H1 (cell line): ENCODE results near the gene CXXC4. TPM values are rescaled to one million over a fixed set of nuclear protein-coding genes. Genes with fewer than 3 reads are reported as not detected.

Experiments used
- CTCF ChIA-PET: fragments of 300-600 bp; sonication (Branson Sonifier 250); formaldehyde crosslinking; loops from one replicate; lab custom pipeline; 2021; ENCODE audit not compliant: partially characterized antibody; lab: Charles Lee
- POLR2A ChIA-PET: fragments of 300-600 bp; sonication (Branson Sonifier 250); formaldehyde crosslinking; loops from one replicate; lab custom pipeline; 2021; ENCODE audit warnings: inconsistent platforms; ENCODE audit not compliant: partially characterized antibody; lab: Charles Lee
- DNase-seq, 2 experiments: peaks; one replicate each; pipeline versions ENCODE4 v3.0.0 to v3.0.0-alpha.2; 2010 to 2022; ENCODE audit warnings: low spot score in 2 of 2, low read depth in 1 of 2, mixed read lengths in 1 of 2
- FAIRE-seq: peaks from 2 replicates; lab custom pipeline; 2011; peaks lifted over from hg19 to GRCh38; lab: Jason Lieb, UNC
- H2AFZ ChIP-seq: 2 replicates; pipeline ENCODE4 v1.8.1; 2012; ENCODE audit warnings: low read length, inconsistent platforms
- H2AK5ac ChIP-seq: 2 replicates; pipeline ENCODE4 v1.6.1; 2013; ENCODE audit warnings: low read depth, low read length
- H2BK120ac ChIP-seq: replicated peaks from 2 replicates; pipeline ENCODE3; 2013; ENCODE audit warnings: low read depth, low read length, inconsistent platforms
- H2BK12ac ChIP-seq: 2 replicates; pipeline ENCODE4 v1.6.1; 2013; ENCODE audit warnings: low read depth, low read length
- H2BK15ac ChIP-seq: 2 replicates; pipeline ENCODE4 v1.6.1; 2013; ENCODE audit warnings: low read length
- H2BK20ac ChIP-seq: 2 replicates; pipeline ENCODE4 v1.6.1; 2013; ENCODE audit warnings: low read length
- H2BK5ac ChIP-seq: 2 replicates; pipeline ENCODE4 v1.6.1; 2013; ENCODE audit warnings: low read depth, low read length
- H3K14ac ChIP-seq: 2 replicates; pipeline ENCODE4 v1.6.1; 2013; ENCODE audit warnings: inconsistent platforms; ENCODE audit not compliant: insufficient read length
- H3K18ac ChIP-seq: 2 replicates; pipeline ENCODE4 v1.6.1; 2013; ENCODE audit warnings: low read length; ENCODE audit errors: extremely low read depth
- H3K23ac ChIP-seq: 2 replicates; pipeline ENCODE4 v1.6.1; 2013; ENCODE audit warnings: inconsistent platforms; ENCODE audit not compliant: insufficient read length
- H3K23me2 ChIP-seq: 2 replicates; pipeline ENCODE4 v1.6.1; 2013; ENCODE audit warnings: low read depth, low read length
- H3K27ac ChIP-seq: 2 replicates; pipeline ENCODE4 v1.6.1; 2011; ENCODE audit warnings: low read depth, low read length, inconsistent platforms
- H3K27me3 ChIP-seq, 4 experiments: replicated peaks in 1 of 4; 1 replicate in 1 of 4; 2 replicates in 3 of 4; pipeline versions ENCODE4 v1.6.1 to v1.8.1; 2011 to 2013; ENCODE audit warnings: low read length in 3 of 4, mild to moderate bottlenecking in 3 of 4, inconsistent platforms in 2 of 4, mixed read lengths in 2 of 4, moderate library complexity in 1 of 4; ENCODE audit not compliant: control insufficient read depth in 3 of 4, insufficient read depth in 3 of 4; ENCODE audit errors: extremely low read depth in 1 of 4
- H3K36me3 ChIP-seq, 4 experiments: 2 replicates each; pipeline versions ENCODE4 v1.6.1 to v1.8.1; 2011 to 2013; ENCODE audit warnings: mild to moderate bottlenecking in 4 of 4, low read length in 3 of 4, moderate library complexity in 2 of 4, control low read depth in 1 of 4, inconsistent platforms in 1 of 4; ENCODE audit not compliant: insufficient read depth in 4 of 4, control insufficient read depth in 2 of 4
- H3K4ac ChIP-seq: replicated peaks from 2 replicates; pipeline ENCODE3; 2013; ENCODE audit warnings: low read length, low read depth, mixed read lengths, inconsistent platforms; ENCODE audit not compliant: insufficient read length
- H3K4me1 ChIP-seq, 4 experiments: replicated peaks in 1 of 4; 1 replicate in 1 of 4; 2 replicates in 3 of 4; pipeline versions ENCODE4 v1.6.1 to v1.8.1; 2011 to 2013; ENCODE audit warnings: low read length in 3 of 4, inconsistent platforms in 2 of 4, mixed read lengths in 1 of 4; ENCODE audit not compliant: insufficient read depth in 4 of 4, control insufficient read depth in 3 of 4
- H3K4me2 ChIP-seq, 2 experiments: 2 replicates each; pipeline versions ENCODE4 v1.6.1 to v1.8.1; 2011 to 2013; ENCODE audit warnings: low read depth in 2 of 2, low read length in 2 of 2, control low read depth in 1 of 2, inconsistent platforms in 1 of 2, mild to moderate bottlenecking in 1 of 2; ENCODE audit not compliant: insufficient read depth in 1 of 2
- H3K4me3 ChIP-seq, 4 experiments: fragments of 200-600, 300-600 bp in 1 of 4; sonication (generic), shearing (Covaris generic), sonication (Bioruptor Twin) in 1 of 4; 2 replicates each; pipeline versions ENCODE4 v1.5.1 to v1.8.1; 2011 to 2016; ENCODE audit warnings: low read length in 4 of 4, low read depth in 3 of 4, control low read depth in 2 of 4, inconsistent platforms in 2 of 4, mild to moderate bottlenecking in 2 of 4, mixed read lengths in 1 of 4, moderate library complexity in 1 of 4; ENCODE audit not compliant: insufficient read depth in 2 of 4; ENCODE audit errors: extremely low read depth in 1 of 4
- H3K56ac ChIP-seq: replicated peaks from 2 replicates; pipeline ENCODE3; 2013; ENCODE audit warnings: low read depth, mild to moderate bottlenecking, mixed read lengths, low read length, inconsistent platforms; ENCODE audit not compliant: insufficient read length
- H3K79me1 ChIP-seq: 2 replicates; pipeline ENCODE4 v1.6.1; 2013; ENCODE audit warnings: low read depth, low read length, control low read depth
- H3K79me2 ChIP-seq, 2 experiments: 2 replicates each; pipeline versions ENCODE4 v1.6.1 to v1.8.1; 2012 to 2013; ENCODE audit warnings: low read length in 2 of 2, mild to moderate bottlenecking in 2 of 2, inconsistent platforms in 1 of 2; ENCODE audit not compliant: insufficient read depth in 2 of 2, control insufficient read depth in 1 of 2
- H3K9ac ChIP-seq, 4 experiments: replicated peaks in 1 of 4; 1 replicate in 1 of 4; 2 replicates in 3 of 4; pipeline versions ENCODE4 v1.6.1 to v1.8.1; 2011 to 2013; ENCODE audit warnings: low read depth in 3 of 4, low read length in 3 of 4, control low read depth in 2 of 4, mild to moderate bottlenecking in 2 of 4, moderate library complexity in 2 of 4, inconsistent platforms in 1 of 4; ENCODE audit errors: extremely low read depth in 1 of 4
- H3K9me3 ChIP-seq, 2 experiments: 2 replicates each; pipeline versions ENCODE4 v1.6.1 to v1.8.1; 2012 to 2013; ENCODE audit warnings: mild to moderate bottlenecking in 2 of 2, moderate library complexity in 2 of 2, control low read depth in 1 of 2, inconsistent platforms in 1 of 2, low read depth in 1 of 2, low read length in 1 of 2, mixed read lengths in 1 of 2; ENCODE audit not compliant: insufficient read depth in 2 of 2
- H4K20me1 ChIP-seq, 2 experiments: replicated peaks in 1 of 2; 2 replicates each; pipeline versions ENCODE3 to v1.8.1; 2011 to 2013; ENCODE audit warnings: inconsistent platforms in 2 of 2, low read length in 2 of 2, mild to moderate bottlenecking in 1 of 2; ENCODE audit not compliant: insufficient read depth in 2 of 2, control insufficient read depth in 1 of 2
- H4K5ac ChIP-seq: 2 replicates; pipeline ENCODE4 v1.6.1; 2013; ENCODE audit warnings: low read length, low read depth, mixed read lengths, inconsistent platforms; ENCODE audit not compliant: insufficient read length
- H4K8ac ChIP-seq: 2 replicates; pipeline ENCODE4 v1.8.0; 2013; ENCODE audit warnings: mild to moderate bottlenecking, moderate library complexity, low read length, inconsistent platforms; ENCODE audit not compliant: insufficient read depth; ENCODE audit errors: extremely low read depth
- H4K91ac ChIP-seq: replicated peaks from 2 replicates; pipeline ENCODE3; 2013; ENCODE audit warnings: low read length, mixed read lengths, inconsistent platforms; ENCODE audit not compliant: insufficient read length
- ASH2L ChIP-seq: fragments of 200-600, 300-600 bp; sonication (generic); IDR thresholded peaks from one replicate; pipeline ENCODE4 v1.7.1; 2017; ENCODE audit warnings: low read length
- ATF2 ChIP-seq: IDR thresholded peaks from 2 replicates; pipeline ENCODE4 v1.6.1; 2012; ENCODE audit warnings: low read length, inconsistent platforms
- CEBPB ChIP-seq: IDR thresholded peaks from 2 replicates; pipeline ENCODE4 v1.6.1; 2012; ENCODE audit warnings: low read depth, low read length
- EGR1 ChIP-seq: IDR thresholded peaks from 2 replicates; pipeline ENCODE4 v1.6.1; 2011; ENCODE audit warnings: low read depth, low read length, borderline replicate concordance
- HDAC2 ChIP-seq, 2 experiments: fragments of 300-600 bp in 1 of 2; sonication (generic) in 1 of 2; IDR thresholded peaks; 2 replicates each; pipeline ENCODE4 v1.6.1; 2011 to 2012; ENCODE audit warnings: low read depth in 2 of 2, low read length in 2 of 2, mild to moderate bottlenecking in 2 of 2, moderate library complexity in 2 of 2, borderline replicate concordance in 1 of 2, inconsistent platforms in 1 of 2
- HDAC6 ChIP-seq: IDR thresholded peaks from one replicate; pipeline ENCODE4 v1.7.1; 2012; ENCODE audit warnings: low read depth, mild to moderate bottlenecking, inconsistent platforms, low read length, moderate library complexity
- RXRA ChIP-seq: IDR thresholded peaks from 2 replicates; pipeline ENCODE4 v1.6.1; 2011; ENCODE audit warnings: low read depth, mild to moderate bottlenecking, low read length, moderate library complexity; ENCODE audit not compliant: insufficient read depth
- TAF1 ChIP-seq: IDR thresholded peaks from 2 replicates; pipeline ENCODE4 v1.6.1; 2011; ENCODE audit warnings: mild to moderate bottlenecking, low read depth, low read length
- WGBS, 2 experiments: shearing (Covaris generic) in 1 of 2; methylation state at CpG; one replicate each; pipeline versions ENCODE4 v1.1.6 to v1.1.7; 2013 to 2015; ENCODE audit warnings: low lambda C conversion rate in 2 of 2, mixed read lengths in 2 of 2, inconsistent platforms in 1 of 2, low coverage in 1 of 2, missing lambda C conversion rate in 1 of 2; ENCODE audit not compliant: insufficient replicate concordance in 2 of 2, insufficient coverage in 1 of 2, insufficient read length in 1 of 2; ENCODE audit errors: extremely low coverage in 1 of 2, missing lambda C conversion rate in 1 of 2; 5-methylcytosine and 5-hydroxymethylcytosine counted together
- long read RNA-seq, 2 experiments: library from RNA in 1 of 2; library from capped mRNA in 1 of 2; stranded (forward); transcript quantifications; one replicate each; pipeline ENCODE4 v2.0.0, GENCODE V29; 2021; ENCODE audit warnings: inconsistent platforms in 1 of 2
- polyA minus RNA-seq, 3 experiments: library from RNA; depleted of rRNA, polyadenylated mRNA; stranded (reverse); fragments of >200 nt; gene quantifications; 1 replicate in 2 of 3; 2 replicates in 1 of 3; pipeline ENCODE4 v1.2.3, GENCODE V29; 2011
- polyA plus RNA-seq, 7 experiments: library from polyadenylated mRNA; depleted of rRNA in 3 of 7; stranded (reverse) in 5 of 7; unstranded in 2 of 7; fragments of >200 nt in 5 of 7; fragments of 200-250 nt in 2 of 7; gene quantifications; 1 replicate in 5 of 7; 2 replicates in 1 of 7; 4 replicates in 1 of 7; pipeline versions ENCODE4 v1.2.1 to v1.2.3, GENCODE V29; 2011 to 2013; ENCODE audit warnings: missing spikeins in 2 of 7, mixed read lengths in 2 of 7
- total RNA-seq: library from RNA; stranded (reverse); fragmentation: NEBNext Ultra II Directional; extraction: Animal tissue kit (Norgen Biotek cat#: 25700); gene quantifications from 2 replicates; pipeline ENCODE4 v1.2.1, GENCODE V29; 2021

The CXXC4 gene
- total RNA-seq (1.8 TPM in 2 replicates), polyA plus RNA-seq (2011; rRNA removed) (0.60 and 1.3 TPM in 2 replicates), polyA minus RNA-seq (2011; rRNA and poly(A)+ RNA removed) (1.5 and 2.2 TPM in 2 replicates)
- polyA plus RNA-seq (2011; cell fraction: cytosol; rRNA removed), result 0.74 TPM
- 1.0 TPM for polyA plus RNA-seq (2011; cell fraction: nucleus; rRNA removed)
- 0.77 to 1.9 TPM (median 0.90 TPM) in 4 replicates for polyA plus RNA-seq (2012, experiment 1 of 2)
- 0.24 TPM for polyA plus RNA-seq (2012, experiment 2 of 2)
- polyA plus RNA-seq (2013, experiment 1 of 2), result 1.5 TPM
- 1.2 TPM for polyA plus RNA-seq (2013, experiment 2 of 2)
- 1.2 TPM for polyA minus RNA-seq (2011; cell fraction: cytosol; rRNA and poly(A)+ RNA removed)
- polyA minus RNA-seq (2011; cell fraction: nucleus; rRNA and poly(A)+ RNA removed), result 6.2 TPM
- long read RNA-seq, experiment 1, result 0 reads
- long read RNA-seq, experiment 2, partial matches to known transcripts, result 1 of 1 reads
- long read RNA-seq, experiment 2, other reads (novel, unspliced or antisense), result 0 of 1 reads

GRCh38 chr4:104494822-104495559 is at the start of gene CXXC4:
Gene CXXC4, minus strand, starts transcription at chr4:104494894. Its CDS starts 3,092 bp downstream, at chr4:104491802.
- Histone ChIP-seq H3K4ac (peak within 1 kb of the TSS; percentile 71), H2BK12ac (peak within 1 kb of the TSS; percentile 85; the same call in 1 of the 2 replicates), H3K27ac (peak within 1 kb of the TSS; percentile 67), H3K79me1 (no peaks in the 10 kb centered on the region), H3K14ac (no peak within 1 kb of the TSS), H2BK120ac (no peak within 1 kb of the TSS), H3K4me1 (no peaks in the 10 kb centered on the region; a peak in 1 of 7 replicates), H3K56ac (peak within 1 kb of the TSS; percentile 70), H4K91ac (peak within 1 kb of the TSS; percentile 70), H3K18ac (peak within 1 kb of the TSS; percentile 98), H3K4me3 (peak within 1 kb of the TSS; percentile 60 to 99 (median 80)), H2BK15ac (no peak within 1 kb of the TSS; the same call in 1 of the 2 replicates), H2BK5ac (peak within 1 kb of the TSS; percentile 68), H3K9me3 (no peaks in the 10 kb centered on the region), H2AK5ac (no peak within 1 kb of the TSS), H3K27me3 (no peaks in the 10 kb centered on the region), H3K79me2 (no peaks in the 10 kb centered on the region), H4K8ac (0 out of 2 replicates have a peak within 1 kb of the TSS, but pooled peaks have one; percentile 85), H4K20me1 (no peaks in the 10 kb centered on the region), H3K36me3 (no peaks in the 10 kb centered on the region), H2AFZ (peak within 1 kb of the TSS; percentile 76), H3K9ac (peak within 1 kb of the TSS; percentile 55 to 80 (median 70)), H3K4me2 (peak within 1 kb of the TSS; percentile 64 to 87), H2BK20ac (no peak within 1 kb of the TSS), H3K23ac (no peak within 1 kb of the TSS), H4K5ac (peak within 1 kb of the TSS; percentile 14), H3K23me2 (peaks cover 15% of the 10 kb centered on the region)
- peak; percentile 47 to 70 for DNase-seq
- no peak for FAIRE-seq
- POLR2A ChIA-PET, result no interaction called here
- WGBS, 2 experiments, result 1% methylated on average over 19 of the region's 42 CpGs; no CpG with 5 or more reads in 1 of the 2 experiments
- CTCF ChIA-PET, result interaction anchor here (0.6 kb wide), 1 partner anchor 1301 kb away, joined by 3 read pairs; no protein-coding TSS in a partner anchor
- TF ChIP-seq HDAC2 (IDR thresholded peaks at IDR 0.05; ENCODE audit: borderline replicate concordance in 1 of 2, low read depth in 2 of 2, low read length in 2 of 2), result peak in 1 of 2 experiments; percentile 93; a peak in 2 of 4 replicates
- peak; percentile 100 for TF ChIP-seq ASH2L
- TF ChIP-seq EGR1, result peak; percentile 98
- no peak for TF ChIP-seq CEBPB
- TF ChIP-seq ATF2, result peak; percentile 48; the same call in 1 of the 2 replicates
- TF ChIP-seq HDAC6, result no peak
- peak; percentile 61; the same call in 1 of the 2 replicates for TF ChIP-seq TAF1
- TF ChIP-seq RXRA, result no peak
